Natural killer cell (primary cell): ENCODE results near the gene PRR33. TPM values are rescaled to one million over a fixed set of nuclear protein-coding genes. Genes with fewer than 3 reads are reported as not detected.

Experiments used
- ATAC-seq, 3 donors: fragments of 150-1000 bp in 2 of 3; fragments of 200-7000 bp in 1 of 3; cut with Tn5 transposase; 1 replicate in 1 of 3; 2 replicates in 2 of 3; pipeline ENCODE4 v1.10.0; 2021; ENCODE audit warnings: mild to moderate bottlenecking in 2 of 3, moderate library complexity in 2 of 3
- DNase-seq, 2 donors: peaks; one replicate each; pipeline versions ENCODE4 v3.0.0 to v3.0.0-alpha.2; 2013 to 2021; ENCODE audit warnings: mixed read lengths in 1 of 2
- H3K27ac ChIP-seq: one replicate; pipeline ENCODE4 v1.5.1; 2013; ENCODE audit warnings: mild to moderate bottlenecking, low read length
- H3K27me3 ChIP-seq: one replicate; pipeline ENCODE4 v1.6.1; 2013; ENCODE audit warnings: low read length; ENCODE audit not compliant: control insufficient read depth, insufficient read depth
- H3K36me3 ChIP-seq: one replicate; pipeline ENCODE4 v1.6.1; 2013; ENCODE audit warnings: low read length; ENCODE audit not compliant: control insufficient read depth, insufficient read depth
- H3K4me1 ChIP-seq: one replicate; pipeline ENCODE4 v1.6.1; 2013; ENCODE audit warnings: low read length; ENCODE audit not compliant: control insufficient read depth, insufficient read depth
- H3K4me3 ChIP-seq: one replicate; pipeline ENCODE4 v1.5.1; 2013; ENCODE audit warnings: low read length
- H3K9me3 ChIP-seq: one replicate; pipeline ENCODE4 v1.6.1; 2013; ENCODE audit warnings: low read length; ENCODE audit not compliant: control insufficient read depth, insufficient read depth
- H3K27ac Mint-ChIP-seq, 2 donors: one replicate each; pipeline ENCODE4 v1.8.0; 2022; ENCODE audit warnings: mild to moderate bottlenecking in 2 of 2, mixed read lengths in 2 of 2, moderate library complexity in 1 of 2
- H3K27me3 Mint-ChIP-seq, 2 donors: one replicate each; pipeline ENCODE4 v1.8.0; 2022; ENCODE audit warnings: low read depth in 2 of 2, mixed read lengths in 2 of 2
- H3K36me3 Mint-ChIP-seq: one replicate; pipeline ENCODE4 v1.8.0; 2022; ENCODE audit warnings: mixed read lengths
- H3K4me1 Mint-ChIP-seq, 2 donors: one replicate each; pipeline ENCODE4 v1.8.0; 2022; ENCODE audit warnings: mixed read lengths in 2 of 2
- H3K4me3 Mint-ChIP-seq: one replicate; pipeline ENCODE4 v1.8.0; 2022; ENCODE audit warnings: mild to moderate bottlenecking, moderate library complexity, mixed read lengths
- H3K9me3 Mint-ChIP-seq, 2 donors: one replicate each; pipeline ENCODE4 v1.8.0; 2022; ENCODE audit warnings: mixed read lengths in 2 of 2
- WGBS: methylation state at CpG from one replicate; pipeline ENCODE4 v1.1.7; 2013; ENCODE audit warnings: missing lambda C conversion rate; ENCODE audit not compliant: insufficient coverage; 5-methylcytosine and 5-hydroxymethylcytosine counted together
- intact Hi-C: fragments of 100-400 bp; cut with micrococcal nuclease; formaldehyde crosslinking; loops from one replicate; pipeline ENCODE4 v1.14.2; 2022
- total RNA-seq, 4 donors: library from RNA; stranded (reverse); fragments of 120-200 nt in 1 of 4; gene quantifications; one replicate each; pipeline versions ENCODE4 v1.2.3 to v1.2.4, GENCODE V29; 2013 to 2022
- TF ChIP-seq, protein P1 (sequence below): fragments of 200-600 bp; IDR thresholded peaks from one replicate; pipeline ENCODE4 v1.8.0; 2022; ENCODE audit warnings: antibody characterized with exemption

The PRR33 gene
- total RNA-seq, 3 donors from 2014 or later (not counting 1 experiment from before 2014, with no cell fraction given), result 0.14 to 0.32 TPM; not detected in 1

DNA sequence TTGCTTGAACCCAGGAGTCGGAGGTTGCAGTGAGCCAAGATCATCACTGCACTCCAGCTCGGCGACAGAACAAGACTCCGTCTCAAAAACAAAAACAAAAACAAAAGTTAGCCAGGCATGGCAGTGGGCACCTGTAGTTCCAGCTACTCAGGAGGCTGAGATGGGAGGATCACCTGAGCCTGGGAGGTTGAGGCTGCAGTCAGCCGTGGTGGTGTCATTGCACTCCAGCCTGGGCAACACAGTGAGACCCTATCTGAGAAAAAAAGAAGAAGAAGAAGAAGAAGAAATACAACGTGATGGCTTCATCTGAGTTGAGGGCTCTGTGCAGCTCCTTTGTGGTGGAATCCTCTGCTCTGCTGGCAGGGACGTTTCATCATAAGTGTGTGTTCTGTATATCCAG lies 17.8 kb upstream of the PRR33 start:
- Mint-ChIP-seq H3K36me3 (no peaks in the 10 kb centered on the region), H3K4me1 (peaks cover 0 to 7% of the 10 kb centered on the region in 2 donors), H3K4me3 (no peak overlapping the region), H3K27me3 (peaks cover 0 to 19% of the 10 kb centered on the region in 2 donors), H3K9me3 (no peaks in the 10 kb centered on the region), H3K27ac (no peak overlapping the region)
- WGBS, result 83% methylated on average over 7 of the region's 7 CpGs
- Histone ChIP-seq H3K4me1 (peaks cover 3% of the 10 kb centered on the region), H3K4me3 (no peak overlapping the region), H3K9me3 (no peaks in the 10 kb centered on the region), H3K27me3 (no peaks in the 10 kb centered on the region), H3K36me3 (no peaks in the 10 kb centered on the region), H3K27ac (no peak overlapping the region)
- TF ChIP-seq, protein P1, sequence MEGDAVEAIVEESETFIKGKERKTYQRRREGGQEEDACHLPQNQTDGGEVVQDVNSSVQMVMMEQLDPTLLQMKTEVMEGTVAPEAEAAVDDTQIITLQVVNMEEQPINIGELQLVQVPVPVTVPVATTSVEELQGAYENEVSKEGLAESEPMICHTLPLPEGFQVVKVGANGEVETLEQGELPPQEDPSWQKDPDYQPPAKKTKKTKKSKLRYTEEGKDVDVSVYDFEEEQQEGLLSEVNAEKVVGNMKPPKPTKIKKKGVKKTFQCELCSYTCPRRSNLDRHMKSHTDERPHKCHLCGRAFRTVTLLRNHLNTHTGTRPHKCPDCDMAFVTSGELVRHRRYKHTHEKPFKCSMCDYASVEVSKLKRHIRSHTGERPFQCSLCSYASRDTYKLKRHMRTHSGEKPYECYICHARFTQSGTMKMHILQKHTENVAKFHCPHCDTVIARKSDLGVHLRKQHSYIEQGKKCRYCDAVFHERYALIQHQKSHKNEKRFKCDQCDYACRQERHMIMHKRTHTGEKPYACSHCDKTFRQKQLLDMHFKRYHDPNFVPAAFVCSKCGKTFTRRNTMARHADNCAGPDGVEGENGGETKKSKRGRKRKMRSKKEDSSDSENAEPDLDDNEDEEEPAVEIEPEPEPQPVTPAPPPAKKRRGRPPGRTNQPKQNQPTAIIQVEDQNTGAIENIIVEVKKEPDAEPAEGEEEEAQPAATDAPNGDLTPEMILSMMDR, result no peak
- intact Hi-C loops, result no loop called here
- ATAC-seq (no peak), DNase-seq (no peak)

DNA sequence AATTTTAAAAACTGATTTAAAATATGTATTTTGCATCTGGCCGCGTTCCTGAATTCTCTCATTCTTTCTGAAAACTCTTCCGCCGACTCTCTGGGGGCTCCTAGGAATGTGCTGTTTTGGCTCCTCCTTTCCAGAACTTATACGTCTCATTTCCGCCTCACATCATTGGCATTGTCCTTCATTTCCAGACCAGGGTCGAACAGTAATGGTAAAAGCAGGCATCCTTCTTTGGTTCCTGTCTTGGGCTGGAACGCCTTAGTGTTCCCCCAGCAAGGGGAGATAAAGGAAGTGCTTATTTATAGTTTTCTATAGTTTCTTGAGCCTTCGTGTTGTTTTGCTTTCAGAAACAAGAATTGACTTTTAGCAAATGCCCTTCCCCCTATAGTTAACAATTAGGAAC lies 16.9 kb upstream of the PRR33 start:
- Mint-ChIP-seq H3K9me3 (no peaks in the 10 kb centered on the region), H3K4me3 (no peak overlapping the region), H3K27me3 (peaks cover 0 to 13% of the 10 kb centered on the region in 2 donors), H3K27ac (no peak overlapping the region), H3K36me3 (no peaks in the 10 kb centered on the region), H3K4me1 (no peaks in the 10 kb centered on the region)
- Histone ChIP-seq H3K4me3 (no peak overlapping the region), H3K27ac (no peak overlapping the region), H3K36me3 (no peaks in the 10 kb centered on the region), H3K27me3 (no peaks in the 10 kb centered on the region), H3K9me3 (no peaks in the 10 kb centered on the region), H3K4me1 (peaks cover 3% of the 10 kb centered on the region)
- DNase-seq (no peak), ATAC-seq (no peak)
- TF ChIP-seq, protein P1, result no peak
- intact Hi-C loops, result no loop called here
- WGBS, result 71% methylated on average over 8 of the region's 9 CpGs

DNA sequence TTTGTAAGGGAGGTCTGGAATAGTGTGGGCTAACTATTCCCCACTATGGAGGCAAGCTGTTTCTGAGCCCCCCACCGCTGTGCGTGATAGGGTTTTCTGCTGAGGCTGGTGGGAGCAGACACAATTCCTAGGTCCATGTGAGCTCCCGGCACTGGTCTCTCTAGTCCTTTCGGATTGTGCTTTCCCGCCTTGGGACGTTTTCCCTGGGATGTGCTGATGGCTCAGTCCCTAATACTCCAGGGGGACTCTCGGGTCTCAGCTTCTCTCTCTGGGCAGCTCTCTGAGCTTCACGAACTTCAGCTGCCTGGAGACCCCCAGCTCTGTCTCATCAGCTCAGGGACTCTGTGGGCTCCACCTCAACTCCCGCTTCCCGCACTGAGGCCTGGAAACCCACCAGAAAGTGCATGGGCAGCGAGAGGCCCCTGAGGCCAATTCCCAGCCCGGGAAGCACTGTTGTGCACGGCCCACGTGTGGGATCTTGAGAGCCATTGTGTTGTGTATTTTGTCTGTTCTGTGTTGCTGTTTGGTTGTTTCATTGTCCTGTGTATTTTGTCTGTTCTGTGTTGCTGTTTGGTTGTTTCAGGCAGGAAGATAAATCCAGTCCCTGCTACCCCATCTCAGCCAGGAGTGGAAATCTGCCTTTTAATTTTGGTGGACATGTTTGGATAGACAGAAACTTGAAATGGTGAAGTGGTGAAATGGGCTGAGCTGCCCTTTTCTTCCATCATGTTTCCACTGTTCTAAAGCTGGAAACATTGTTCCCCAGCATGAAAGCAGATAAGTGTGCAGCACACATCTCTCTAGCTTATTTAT lies 15.1 kb upstream of the PRR33 start:
- DNase-seq (no peak), ATAC-seq (no peak)
- no peaks in the 10 kb centered on the region for H3K36me3 Mint-ChIP-seq
- Histone ChIP-seq H3K9me3 (no peaks in the 10 kb centered on the region), H3K27ac (no peak overlapping the region), H3K4me3 (no peak overlapping the region), H3K36me3 (no peaks in the 10 kb centered on the region), H3K4me1 (no peaks in the 10 kb centered on the region), H3K27me3 (no peaks in the 10 kb centered on the region)
- TF ChIP-seq, protein P1, result no peak
- 85% methylated on average over 14 of the region's 14 CpGs for WGBS
- no peak overlapping the region for H3K4me3 Mint-ChIP-seq
- peaks cover 0 to 13% of the 10 kb centered on the region in 2 donors for H3K27me3 Mint-ChIP-seq
- intact Hi-C loops, result no loop called here
- no peak overlapping the region for H3K27ac Mint-ChIP-seq
- no peaks in the 10 kb centered on the region for H3K9me3 Mint-ChIP-seq
- no peaks in the 10 kb centered on the region for H3K4me1 Mint-ChIP-seq

DNA sequence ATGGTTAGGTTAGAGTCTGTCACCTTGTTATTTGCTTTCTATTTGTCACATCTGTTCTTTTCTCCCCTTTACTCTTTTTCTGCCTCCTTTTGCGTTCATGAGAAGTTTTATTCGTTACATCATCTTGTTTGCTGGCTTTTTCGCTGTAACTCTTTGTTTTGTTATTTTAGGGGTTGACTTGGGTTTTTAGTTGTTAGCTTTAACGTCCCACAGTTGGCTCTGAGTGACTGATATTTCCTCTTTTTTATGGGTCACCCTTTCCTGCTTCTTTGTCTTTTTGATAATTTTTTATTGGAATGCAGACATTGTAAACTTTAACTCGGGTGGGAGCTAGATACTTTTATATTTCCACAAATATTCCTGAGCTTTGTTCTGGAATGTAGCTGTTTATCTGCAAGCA lies 14.5 kb upstream of the PRR33 start:
- no peak overlapping the region for H3K27ac ChIP-seq
- ATAC-seq (no peak), DNase-seq (no peak)
- WGBS, result 55% methylated on average over 4 of the region's 5 CpGs
- H3K9me3 ChIP-seq, result no peaks in the 10 kb centered on the region
- no peaks in the 10 kb centered on the region for H3K9me3 Mint-ChIP-seq
- intact Hi-C loops, result no loop called here
- H3K27me3 Mint-ChIP-seq, result peaks cover 0 to 13% of the 10 kb centered on the region in 2 donors
- no peaks in the 10 kb centered on the region for H3K36me3 Mint-ChIP-seq
- TF ChIP-seq, protein P1, result no peak
- no peaks in the 10 kb centered on the region for H3K4me1 ChIP-seq
- H3K4me3 ChIP-seq, result no peak overlapping the region
- H3K4me3 Mint-ChIP-seq, result no peak overlapping the region
- H3K4me1 Mint-ChIP-seq, result no peaks in the 10 kb centered on the region
- no peak overlapping the region for H3K27ac Mint-ChIP-seq
- H3K27me3 ChIP-seq, result no peaks in the 10 kb centered on the region
- H3K36me3 ChIP-seq, result no peaks in the 10 kb centered on the region
